GM12865 (cell line): ENCODE results near the gene TBL1XR1.
"Not testable (repeated sequence)": the region's sequence is repeated elsewhere in the genome, so short reads cannot be mapped to it uniquely, and the experiment has no call there.

Source experiments
- DNase-seq: peaks from one replicate; pipeline ENCODE4 v3.0.0; 2010; ENCODE audit warnings: low read depth
- H3K4me3 ChIP-seq: 2 replicates; pipeline ENCODE4 v1.5.1; 2011; ENCODE audit warnings: mild to moderate bottlenecking, low read depth, low read length, control low read depth
- TF ChIP-seq, protein P1 (sequence below): IDR thresholded peaks from 2 replicates; pipeline ENCODE4 v1.5.1; 2011; ENCODE audit warnings: low read length, control low read depth, low read depth, inconsistent platforms; ENCODE audit not compliant: insufficient read depth; ENCODE audit errors: missing control alignments

The TBL1XR1 gene

DNA sequence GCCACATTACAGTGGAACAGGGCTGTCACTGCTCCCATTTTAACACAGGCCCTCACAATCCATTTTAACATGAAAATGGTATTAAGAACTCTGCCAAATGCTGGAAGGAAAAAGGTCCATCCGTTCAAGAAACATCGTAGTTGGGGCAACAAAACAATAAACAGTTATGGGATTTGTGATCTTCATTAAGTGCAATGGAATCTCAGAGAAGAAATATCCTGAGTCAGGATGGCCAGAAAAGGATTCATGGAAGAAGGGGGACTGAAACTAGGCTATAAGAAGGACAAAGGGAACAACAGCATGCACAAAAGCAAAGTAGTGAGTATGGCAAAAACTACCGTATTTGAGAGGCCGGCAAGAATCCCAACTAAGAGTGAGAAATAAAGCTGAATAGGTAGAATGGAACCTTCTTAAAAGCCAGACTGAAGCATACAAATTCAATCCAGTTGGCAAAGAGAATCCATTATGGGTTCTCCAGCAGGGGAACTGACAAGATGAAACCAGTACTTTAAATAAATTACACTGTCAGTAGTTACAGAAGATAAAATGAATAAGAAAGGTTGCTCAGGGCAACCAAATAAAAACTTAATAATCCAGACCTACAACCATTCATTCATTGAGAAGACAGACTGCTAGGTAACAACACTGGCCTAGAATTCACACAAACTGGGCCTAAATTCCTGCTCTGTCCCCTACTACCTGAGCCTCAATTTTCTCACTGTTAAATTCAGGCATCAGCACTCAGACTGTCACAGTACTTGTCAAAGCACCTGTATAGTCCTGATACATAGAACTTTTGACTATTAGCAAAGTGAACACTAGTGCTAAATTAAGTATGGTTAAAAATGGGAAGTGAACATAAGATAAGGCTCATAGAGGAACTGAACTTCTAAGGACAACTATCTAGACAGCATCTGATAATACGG, 6.3 kb downstream of the TBL1XR1 start:
- no peak for DNase-seq
- H3K4me3 ChIP-seq: no peak overlapping the region
- TF ChIP-seq, protein P1, sequence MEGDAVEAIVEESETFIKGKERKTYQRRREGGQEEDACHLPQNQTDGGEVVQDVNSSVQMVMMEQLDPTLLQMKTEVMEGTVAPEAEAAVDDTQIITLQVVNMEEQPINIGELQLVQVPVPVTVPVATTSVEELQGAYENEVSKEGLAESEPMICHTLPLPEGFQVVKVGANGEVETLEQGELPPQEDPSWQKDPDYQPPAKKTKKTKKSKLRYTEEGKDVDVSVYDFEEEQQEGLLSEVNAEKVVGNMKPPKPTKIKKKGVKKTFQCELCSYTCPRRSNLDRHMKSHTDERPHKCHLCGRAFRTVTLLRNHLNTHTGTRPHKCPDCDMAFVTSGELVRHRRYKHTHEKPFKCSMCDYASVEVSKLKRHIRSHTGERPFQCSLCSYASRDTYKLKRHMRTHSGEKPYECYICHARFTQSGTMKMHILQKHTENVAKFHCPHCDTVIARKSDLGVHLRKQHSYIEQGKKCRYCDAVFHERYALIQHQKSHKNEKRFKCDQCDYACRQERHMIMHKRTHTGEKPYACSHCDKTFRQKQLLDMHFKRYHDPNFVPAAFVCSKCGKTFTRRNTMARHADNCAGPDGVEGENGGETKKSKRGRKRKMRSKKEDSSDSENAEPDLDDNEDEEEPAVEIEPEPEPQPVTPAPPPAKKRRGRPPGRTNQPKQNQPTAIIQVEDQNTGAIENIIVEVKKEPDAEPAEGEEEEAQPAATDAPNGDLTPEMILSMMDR: no peak

DNA sequence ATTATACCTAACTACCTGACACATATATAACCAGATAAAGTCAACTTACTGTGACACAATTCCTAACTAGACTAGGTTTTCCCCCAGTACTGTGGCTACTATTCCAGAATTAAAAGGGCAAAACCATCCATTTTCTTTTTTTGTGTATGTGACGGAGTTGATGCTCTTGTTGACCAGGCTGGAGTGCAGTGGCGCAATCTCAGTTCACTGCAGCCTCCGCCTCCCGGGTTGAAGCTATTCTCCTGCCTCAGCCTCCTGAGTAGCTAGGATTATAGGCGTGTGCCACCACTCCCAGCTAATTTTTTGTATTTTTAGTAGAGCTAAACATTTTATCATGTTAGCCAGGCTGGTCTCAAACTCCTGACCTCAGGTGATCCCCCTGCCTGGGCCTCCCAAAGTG, 7.1 kb downstream of the TBL1XR1 start:
- not testable (repeated sequence) for DNase-seq, H3K4me3 ChIP-seq

DNA sequence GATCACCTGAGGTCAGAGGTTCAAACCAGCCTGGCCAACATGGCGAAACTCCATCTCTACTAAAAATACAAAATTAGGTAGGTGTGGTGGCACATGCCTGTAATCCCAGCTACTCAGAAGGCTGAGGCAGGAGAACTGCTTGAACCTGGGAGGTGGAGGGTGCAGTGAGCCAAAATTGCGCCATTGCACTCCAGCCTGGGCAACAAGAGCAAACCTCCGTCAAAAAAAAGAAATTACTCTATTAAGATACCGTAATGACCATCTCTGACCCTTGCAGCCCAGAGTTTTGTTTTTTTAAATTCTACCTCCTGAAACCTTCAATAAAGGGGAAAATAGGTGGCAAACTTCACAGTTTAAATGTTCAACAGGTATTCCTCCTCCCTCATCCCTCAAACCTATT, 9.0 kb downstream of the TBL1XR1 start:
- not testable (repeated sequence) for DNase-seq, H3K4me3 ChIP-seq

DNA sequence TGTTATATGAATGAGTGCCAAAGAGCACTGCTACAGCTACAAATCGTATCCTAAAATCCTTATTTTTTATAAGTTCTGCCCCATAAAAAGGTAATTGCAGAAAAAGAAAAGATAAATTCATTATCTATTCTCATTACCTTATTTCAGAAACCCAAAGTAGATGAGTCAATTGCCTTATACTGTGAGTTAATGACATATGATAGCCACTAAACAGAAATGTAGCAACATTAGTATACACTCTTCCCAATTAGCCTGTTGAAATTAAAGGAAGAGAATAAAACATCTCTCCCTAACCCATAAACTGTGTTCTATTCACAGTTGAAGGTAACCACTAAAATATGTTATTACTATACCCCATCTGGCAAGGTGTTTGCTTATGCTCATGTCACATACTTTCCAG, 11.0 kb downstream of the TBL1XR1 start:
- no peak for DNase-seq
- no peak overlapping the region for H3K4me3 ChIP-seq
- TF ChIP-seq, protein P1: no peak

DNA sequence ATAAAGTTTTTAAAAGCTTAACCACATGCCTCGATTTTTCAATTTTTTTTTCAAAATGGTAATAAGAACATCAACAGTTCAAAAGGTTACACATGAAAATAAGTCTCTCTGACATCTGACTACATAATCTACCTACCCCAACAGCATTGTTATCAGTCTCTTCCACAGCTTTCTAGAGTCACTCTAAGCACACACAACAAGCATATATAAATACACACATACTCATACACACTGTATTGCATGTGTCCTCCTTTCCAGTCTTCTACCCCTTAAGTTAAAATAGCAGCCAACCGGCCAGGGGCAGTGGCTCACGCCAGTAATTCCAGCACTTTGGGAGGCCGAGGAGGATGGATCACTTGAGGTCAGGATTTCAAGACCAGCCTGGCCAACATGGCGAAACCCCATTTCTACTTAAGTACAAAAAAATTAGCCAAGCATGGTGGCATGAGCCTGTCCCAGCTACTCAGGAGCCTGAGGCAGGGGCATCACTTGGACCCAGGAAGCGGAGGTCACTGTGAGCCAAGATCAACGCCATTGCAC, 12.2 kb downstream of the TBL1XR1 start:
- peak overlapping the region; percentile 29 for H3K4me3 ChIP-seq
- TF ChIP-seq, protein P1: no peak
- no peak for DNase-seq

DNA sequence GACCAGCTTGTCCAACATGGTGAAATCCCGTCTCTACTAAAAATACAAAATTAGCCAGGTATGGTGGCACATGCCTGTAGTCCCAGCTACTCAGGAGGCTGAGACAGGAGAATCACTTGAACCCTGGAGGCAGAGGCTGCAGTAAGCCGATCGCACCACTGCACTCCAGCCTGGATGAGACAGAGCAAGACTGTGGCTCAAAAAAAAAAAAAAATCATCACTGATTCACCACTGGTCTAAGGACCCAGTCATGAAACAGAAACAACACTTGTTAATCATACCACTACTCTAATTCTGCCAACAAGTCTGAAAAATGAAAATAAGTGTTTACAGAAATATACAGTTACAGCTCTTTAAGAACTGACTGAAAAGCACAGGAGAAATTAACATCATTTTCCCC, 12.7 kb downstream of the TBL1XR1 start:
- not testable (repeated sequence) for H3K4me3 ChIP-seq
- DNase-seq: peak; percentile 79

DNA sequence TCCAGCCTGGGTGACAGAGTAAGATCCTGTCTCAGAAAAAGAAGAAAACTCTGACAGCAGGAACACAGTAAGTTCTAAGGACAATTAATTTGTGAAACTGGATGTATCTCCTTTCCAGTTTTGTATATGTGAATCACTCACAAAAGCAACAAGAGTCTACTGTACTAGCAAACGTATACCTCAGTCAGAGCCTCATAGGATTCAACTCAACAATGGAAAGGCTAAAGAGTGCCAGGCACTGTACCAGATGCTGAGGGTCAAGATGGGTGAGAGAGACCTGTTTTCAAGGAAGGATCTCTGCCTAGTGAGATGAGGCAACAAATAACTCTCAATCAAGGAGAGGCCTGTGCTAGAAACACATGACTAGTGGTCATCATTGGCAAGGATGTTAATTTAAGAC, 14.9 kb downstream of the TBL1XR1 start:
- H3K4me3 ChIP-seq: no peak overlapping the region
- no peak for DNase-seq
- TF ChIP-seq, protein P1: no peak

DNA sequence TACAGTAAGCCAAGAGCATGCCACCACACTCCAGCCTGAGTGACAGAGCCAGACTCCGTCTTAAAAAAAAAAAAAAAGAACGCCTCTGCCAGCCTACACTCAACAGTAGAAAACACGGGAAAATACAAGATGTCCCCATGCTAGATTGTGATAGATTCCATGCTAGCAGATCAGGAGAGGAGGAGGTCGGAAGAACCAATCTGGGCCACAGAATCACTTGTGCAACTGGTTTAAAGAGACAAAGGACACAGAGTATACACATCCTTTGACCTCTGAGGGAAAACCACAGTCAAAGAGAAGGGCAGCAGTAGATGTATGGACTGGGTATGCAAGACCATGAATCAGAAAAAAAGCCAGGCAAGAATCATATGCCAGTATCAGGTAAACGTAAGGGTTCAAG, 15.9 kb downstream of the TBL1XR1 start:
- DNase-seq: no peak
- TF ChIP-seq, protein P1: no peak
- no peak overlapping the region for H3K4me3 ChIP-seq
